ENCODE data around the gene WFIKKN1.

Gene WFIKKN1

GRCh38 chr16:630815-631405 lies at the start of gene WFIKKN1:
Gene WFIKKN1, plus strand, starts transcription at chr16:630985. Its CDS starts 269 bp downstream, at chr16:631254.
- no peak for DNase-seq (ENCODE audit: low read depth in 2 of 2, low spot score in 1 of 2)

GRCh38 chr16:582218-582613 lies 48.6 kb upstream of the WFIKKN1 start:
- no peak for DNase-seq (ENCODE audit: low read depth in 2 of 2, low spot score in 1 of 2)

GRCh38 chr16:582614-583331 lies 48.0 kb upstream of the WFIKKN1 start:
- DNase-seq (ENCODE audit: low read depth in 2 of 2, low spot score in 1 of 2) = no peak

- no peak for DNase-seq (ENCODE audit: low read depth in 2 of 2, low spot score in 1 of 2)
Observed at GRCh38 chr16:583470-583814, 47.3 kb upstream of the WFIKKN1 start.

- no peak for DNase-seq (ENCODE audit: low read depth in 2 of 2, low spot score in 1 of 2)
Observed at GRCh38 chr16:583815-584591, 46.8 kb upstream of the WFIKKN1 start.

- DNase-seq (ENCODE audit: low read depth in 2 of 2, low spot score in 1 of 2) = no peak
Observed at GRCh38 chr16:585351-585750, 45.4 kb upstream of the WFIKKN1 start.

- DNase-seq (ENCODE audit: low read depth in 2 of 2, low spot score in 1 of 2) = no peak
Observed at GRCh38 chr16:586047-586644, 44.6 kb upstream of the WFIKKN1 start.

GRCh38 chr16:586645-587590 lies 43.9 kb upstream of the WFIKKN1 start:
- no peak for DNase-seq (ENCODE audit: low read depth in 2 of 2, low spot score in 1 of 2)

GRCh38 chr16:588639-588888 lies 42.2 kb upstream of the WFIKKN1 start:
- peak; percentile 34 to 37 for DNase-seq (ENCODE audit: low read depth in 2 of 2, low spot score in 1 of 2)

- peak; percentile 94 to 98 for DNase-seq (ENCODE audit: low read depth in 2 of 2, low spot score in 1 of 2)
Observed at GRCh38 chr16:588889-589657, 41.7 kb upstream of the WFIKKN1 start.

GRCh38 chr16:589658-590187 lies 41.1 kb upstream of the WFIKKN1 start, which contains the start of gene RAB40C:
Gene RAB40C, plus strand, starts transcription at chr16:590066. Its CDS starts 226 bp downstream, at chr16:590292.
- DNase-seq (ENCODE audit: low read depth in 2 of 2, low spot score in 1 of 2) = peak; percentile 98 to 99

GRCh38 chr16:590188-590814 lies 40.5 kb upstream of the WFIKKN1 start:
- DNase-seq (ENCODE audit: low read depth in 2 of 2, low spot score in 1 of 2) = no peak

- DNase-seq (ENCODE audit: low read depth in 2 of 2, low spot score in 1 of 2) = no peak
Observed at GRCh38 chr16:590815-591200, 40.0 kb upstream of the WFIKKN1 start.

- DNase-seq (ENCODE audit: low read depth in 2 of 2, low spot score in 1 of 2) = no peak
Observed at GRCh38 chr16:591231-591630, 39.6 kb upstream of the WFIKKN1 start.

GRCh38 chr16:591892-592517 lies 38.8 kb upstream of the WFIKKN1 start:
- DNase-seq (ENCODE audit: low read depth in 2 of 2, low spot score in 1 of 2) = no peak

- DNase-seq (ENCODE audit: low read depth in 2 of 2, low spot score in 1 of 2) = no peak
Observed at GRCh38 chr16:592518-593306, 38.1 kb upstream of the WFIKKN1 start.

- DNase-seq (ENCODE audit: low read depth in 2 of 2, low spot score in 1 of 2) = no peak
Observed at GRCh38 chr16:593406-593805, 37.4 kb upstream of the WFIKKN1 start.

GRCh38 chr16:593807-594206 lies 37.0 kb upstream of the WFIKKN1 start:
- DNase-seq (ENCODE audit: low read depth in 2 of 2, low spot score in 1 of 2) = no peak
